WERI-Rb-1 (cell line): ENCODE measurements around the gene ATP6V0E2.
"Not testable (repeated sequence)": the region's sequence is repeated elsewhere in the genome, so short reads cannot be mapped to it uniquely, and the experiment has no call there.

Experiments used
- DNase-seq: peaks from one replicate; pipeline ENCODE4 v3.0.0-alpha.2; 2020
- H3K27ac ChIP-seq: fragments of 250-450 bp; sonication (Bioruptor Pico); 2 replicates; pipeline ENCODE4 v1.5.1; 2020; ENCODE audit warnings: mild to moderate bottlenecking, moderate library complexity
- H3K27me3 ChIP-seq: fragments of 250-450 bp; sonication (Bioruptor Pico); 2 replicates; pipeline ENCODE4 v1.5.1; 2021; ENCODE audit warnings: mild to moderate bottlenecking, low read depth, moderate library complexity; ENCODE audit not compliant: insufficient read depth, severe bottlenecking
- H3K36me3 ChIP-seq: fragments of 250-450 bp; sonication (Bioruptor Pico); 2 replicates; pipeline ENCODE4 v1.5.1; 2020; ENCODE audit warnings: mild to moderate bottlenecking, moderate library complexity
- H3K4me3 ChIP-seq: 2 replicates; pipeline ENCODE4 v1.5.1; 2011; ENCODE audit warnings: low read depth, mild to moderate bottlenecking, control low read depth, low read length
- H3K9me3 ChIP-seq: fragments of 250-450 bp; sonication (Bioruptor Pico); 2 replicates; pipeline ENCODE4 v1.5.1; 2021; ENCODE audit warnings: mild to moderate bottlenecking, moderate library complexity; ENCODE audit not compliant: severe bottlenecking

The ATP6V0E2 gene

DNA sequence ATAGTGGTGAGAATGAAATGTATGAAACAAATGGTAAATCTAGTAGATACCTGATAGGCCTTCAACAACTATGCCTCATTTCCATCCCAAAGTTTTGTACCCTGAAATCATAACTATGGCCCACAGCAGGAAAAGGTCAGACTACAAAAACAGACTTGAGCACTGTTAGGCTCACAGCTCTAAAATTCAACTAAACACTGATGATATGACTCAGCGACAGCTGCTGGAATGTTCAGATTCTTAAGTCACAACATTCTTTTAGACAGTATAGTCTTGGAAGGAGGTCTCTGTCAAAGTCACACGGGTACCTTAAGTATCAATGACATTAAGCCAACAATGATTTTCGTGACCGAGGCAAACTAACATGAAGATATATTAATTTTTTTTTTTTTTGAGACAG, 38.4 kb downstream of the ATP6V0E2 start:
- not testable (repeated sequence) for H3K4me3 ChIP-seq, H3K27me3 ChIP-seq, DNase-seq, H3K9me3 ChIP-seq, H3K27ac ChIP-seq, H3K36me3 ChIP-seq

DNA sequence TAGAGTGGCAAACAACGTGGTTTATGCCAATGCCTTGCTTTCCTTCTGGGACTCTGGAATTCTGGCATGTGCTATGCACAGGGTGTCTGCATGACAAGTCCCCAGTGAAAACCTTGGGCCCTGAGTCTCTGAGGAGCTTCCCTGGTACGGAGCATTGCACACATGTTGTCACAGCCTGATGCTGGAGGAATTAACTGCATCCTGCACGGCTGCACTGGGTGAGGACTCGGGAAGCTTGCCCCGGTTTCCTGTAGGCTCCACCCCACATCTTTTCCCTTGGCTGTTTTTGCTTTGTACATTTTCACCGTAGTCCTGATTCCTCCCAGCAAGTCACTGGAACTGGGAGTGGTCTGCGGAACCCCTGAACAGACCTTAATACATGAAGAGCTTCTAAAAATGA, 52.6 kb downstream of the ATP6V0E2 start:
- H3K4me3 ChIP-seq, H3K27ac ChIP-seq, H3K36me3 ChIP-seq, H3K9me3 ChIP-seq, DNase-seq, H3K27me3 ChIP-seq: not testable (repeated sequence)
